ENCODE results near the gene PDCD4.

Gene PDCD4

GRCh38 chr10:110827875-110828274 is 43.9 kb upstream of the PDCD4 start:
- Histone ChIP-seq H3K27ac (ENCODE audit: low read depth, low read length) (no peak overlapping the region), H3K9me3 (ENCODE audit: control insufficient read depth, insufficient read depth, low read length) (no peaks in the 10 kb centered on the region), H3K9me2 (replicated peaks; ENCODE audit: control insufficient read depth, low read length) (no peaks in the 10 kb centered on the region), H4K20me1 (ENCODE audit: control insufficient read depth, insufficient read depth, low read depth, low read length) (no peaks in the 10 kb centered on the region), H3K79me2 (ENCODE audit: control insufficient read depth, low read length) (no peaks in the 10 kb centered on the region), H3K4me1 (ENCODE audit: control insufficient read depth, low read length) (peaks cover 33% of the 10 kb centered on the region), H3K27me3 (ENCODE audit: control insufficient read depth, low read length) (no peaks in the 10 kb centered on the region), H3K4me2 (ENCODE audit: low read length) (no peak overlapping the region), H3F3A (ENCODE audit: control insufficient read depth, insufficient read depth) (no peaks in the 10 kb centered on the region), H3K4me3 (ENCODE audit: low read length) (no peak overlapping the region), H3K36me3 (ENCODE audit: control insufficient read depth, low read length) (no peaks in the 10 kb centered on the region)
- no peak for TF ChIP-seq CTCF (IDR thresholded peaks at IDR 0.05; ENCODE audit: low read depth, low read length, poor library complexity, severe bottlenecking)
- TF ChIP-seq EZH2phosphoT487 (IDR thresholded peaks at IDR 0.05; ENCODE audit: borderline replicate concordance, low read length), result no peak

GRCh38 chr10:110828525-110828924 is 43.2 kb upstream of the PDCD4 start:
- H4K20me1 ChIP-seq (ENCODE audit: control insufficient read depth, insufficient read depth, low read depth, low read length), result no peaks in the 10 kb centered on the region
- no peaks in the 10 kb centered on the region for H3K36me3 ChIP-seq (ENCODE audit: control insufficient read depth, low read length)
- TF ChIP-seq EZH2phosphoT487 (IDR thresholded peaks at IDR 0.05; ENCODE audit: borderline replicate concordance, low read length) (no peak), CTCF (IDR thresholded peaks at IDR 0.05; ENCODE audit: low read depth, low read length, poor library complexity, severe bottlenecking) (no peak)
- H3K4me1 ChIP-seq (ENCODE audit: control insufficient read depth, low read length), result peaks cover 31% of the 10 kb centered on the region
- H3K27ac ChIP-seq (ENCODE audit: low read depth, low read length), result no peak overlapping the region
- H3K27me3 ChIP-seq (ENCODE audit: control insufficient read depth, low read length), result no peaks in the 10 kb centered on the region
- no peak overlapping the region for H3K4me3 ChIP-seq (ENCODE audit: low read length)
- H3K4me2 ChIP-seq (ENCODE audit: low read length), result no peak overlapping the region
- H3K9me3 ChIP-seq (ENCODE audit: control insufficient read depth, insufficient read depth, low read length), result no peaks in the 10 kb centered on the region
- H3K79me2 ChIP-seq (ENCODE audit: control insufficient read depth, low read length), result no peaks in the 10 kb centered on the region
- H3K9me2 ChIP-seq (replicated peaks; ENCODE audit: control insufficient read depth, low read length), result no peaks in the 10 kb centered on the region
- H3F3A ChIP-seq (ENCODE audit: control insufficient read depth, insufficient read depth), result no peaks in the 10 kb centered on the region

- H3F3A ChIP-seq (ENCODE audit: control insufficient read depth, insufficient read depth), result no peaks in the 10 kb centered on the region
- H4K20me1 ChIP-seq (ENCODE audit: control insufficient read depth, insufficient read depth, low read depth, low read length), result no peaks in the 10 kb centered on the region
- peaks cover 38% of the 10 kb centered on the region for H3K4me1 ChIP-seq (ENCODE audit: control insufficient read depth, low read length)
- H3K4me3 ChIP-seq (ENCODE audit: low read length), result 0 out of 2 replicates have a peak overlapping the region, but pooled peaks have one; percentile 2
- no peaks in the 10 kb centered on the region for H3K27me3 ChIP-seq (ENCODE audit: control insufficient read depth, low read length)
- no peaks in the 10 kb centered on the region for H3K9me2 ChIP-seq (replicated peaks; ENCODE audit: control insufficient read depth, low read length)
- H3K27ac ChIP-seq (ENCODE audit: low read depth, low read length), result no peak overlapping the region
- no peak for TF ChIP-seq CTCF (IDR thresholded peaks at IDR 0.05; ENCODE audit: low read depth, low read length, poor library complexity, severe bottlenecking)
- TF ChIP-seq EZH2phosphoT487 (IDR thresholded peaks at IDR 0.05; ENCODE audit: borderline replicate concordance, low read length), result no peak
- H3K4me2 ChIP-seq (ENCODE audit: low read length), result peak overlapping the region; percentile 34
- no peaks in the 10 kb centered on the region for H3K79me2 ChIP-seq (ENCODE audit: control insufficient read depth, low read length)
- H3K9me3 ChIP-seq (ENCODE audit: control insufficient read depth, insufficient read depth, low read length), result no peaks in the 10 kb centered on the region
- H3K36me3 ChIP-seq (ENCODE audit: control insufficient read depth, low read length), result no peaks in the 10 kb centered on the region
Observed at GRCh38 chr10:110829721-110830410, 41.9 kb upstream of the PDCD4 start.

Measured in DOHH2 (cell line).